ENCODE measurements around the gene PIGB. TPM values are rescaled to one million over a fixed set of nuclear protein-coding genes. Genes with fewer than 3 reads are reported as not detected.

The PIGB gene
- total RNA-seq, 4 donors from 2014 or later: 5.1 to 14.8 (median 9.5) TPM

DNA sequence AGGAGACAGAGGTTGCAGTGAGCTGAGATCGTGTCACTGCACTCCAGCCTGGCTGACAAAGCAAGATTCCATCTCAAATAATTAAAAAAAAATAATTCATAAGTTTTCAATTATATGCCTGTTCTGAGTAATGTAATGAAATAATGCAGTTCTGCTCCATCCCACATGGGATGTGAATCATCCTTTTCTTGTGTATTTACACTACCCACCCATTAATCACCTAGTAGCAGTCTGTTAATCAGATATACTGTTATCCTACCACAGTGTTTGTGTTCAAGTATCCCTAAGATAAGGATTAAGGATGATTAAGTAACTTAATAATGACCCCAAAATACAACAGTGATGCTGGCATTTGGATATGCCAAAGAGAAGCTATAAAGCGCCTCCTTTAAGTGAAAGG lies 38.8 kb downstream of the PIGB start:
- no peak for TF ChIP-seq POLR2A (IDR thresholded peaks at IDR 0.05)
- TF ChIP-seq, protein P1, sequence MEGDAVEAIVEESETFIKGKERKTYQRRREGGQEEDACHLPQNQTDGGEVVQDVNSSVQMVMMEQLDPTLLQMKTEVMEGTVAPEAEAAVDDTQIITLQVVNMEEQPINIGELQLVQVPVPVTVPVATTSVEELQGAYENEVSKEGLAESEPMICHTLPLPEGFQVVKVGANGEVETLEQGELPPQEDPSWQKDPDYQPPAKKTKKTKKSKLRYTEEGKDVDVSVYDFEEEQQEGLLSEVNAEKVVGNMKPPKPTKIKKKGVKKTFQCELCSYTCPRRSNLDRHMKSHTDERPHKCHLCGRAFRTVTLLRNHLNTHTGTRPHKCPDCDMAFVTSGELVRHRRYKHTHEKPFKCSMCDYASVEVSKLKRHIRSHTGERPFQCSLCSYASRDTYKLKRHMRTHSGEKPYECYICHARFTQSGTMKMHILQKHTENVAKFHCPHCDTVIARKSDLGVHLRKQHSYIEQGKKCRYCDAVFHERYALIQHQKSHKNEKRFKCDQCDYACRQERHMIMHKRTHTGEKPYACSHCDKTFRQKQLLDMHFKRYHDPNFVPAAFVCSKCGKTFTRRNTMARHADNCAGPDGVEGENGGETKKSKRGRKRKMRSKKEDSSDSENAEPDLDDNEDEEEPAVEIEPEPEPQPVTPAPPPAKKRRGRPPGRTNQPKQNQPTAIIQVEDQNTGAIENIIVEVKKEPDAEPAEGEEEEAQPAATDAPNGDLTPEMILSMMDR (IDR thresholded peaks at IDR 0.05): no peak
- 89 to 90% methylated on average over 2 of the region's 2 CpGs for WGBS, 2 donors
- no peak overlapping the region for H3K4me3 ChIP-seq (ENCODE audit: low read depth, poor library complexity, severe bottlenecking)
- intact Hi-C loops (cut with DNase I; ENCODE audit: low total_unique reads): no loop called here
- no peak for DNase-seq (ENCODE audit: low spot score in 2 of 2)

DNA sequence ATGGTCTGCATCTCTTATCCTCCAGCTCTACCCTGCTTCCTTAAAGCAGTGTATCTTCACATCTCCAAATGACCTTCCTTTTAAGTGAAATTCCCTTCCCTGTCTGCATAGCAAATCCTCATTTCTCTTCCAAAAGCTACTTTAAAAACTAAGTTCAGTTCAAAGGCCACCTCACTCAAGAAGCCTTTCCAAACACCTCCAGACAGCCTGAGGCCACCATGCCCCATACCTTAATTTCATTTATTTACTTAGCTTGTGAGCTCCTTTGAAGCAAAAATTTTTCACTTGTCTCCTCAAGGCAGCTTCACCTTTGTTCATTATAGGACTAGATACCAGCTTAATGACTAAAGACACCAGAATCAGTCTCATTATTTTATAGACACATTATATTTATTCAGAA lies 39.4 kb downstream of the PIGB start:
- no peak for TF ChIP-seq POLR2A (IDR thresholded peaks at IDR 0.05)
- TF ChIP-seq, protein P1 (IDR thresholded peaks at IDR 0.05): no peak
- intact Hi-C loops (cut with DNase I; ENCODE audit: low total_unique reads): no loop called here
- no peak overlapping the region for H3K4me3 ChIP-seq (ENCODE audit: low read depth, poor library complexity, severe bottlenecking)
- no peak for DNase-seq (ENCODE audit: low spot score in 2 of 2)

DNA sequence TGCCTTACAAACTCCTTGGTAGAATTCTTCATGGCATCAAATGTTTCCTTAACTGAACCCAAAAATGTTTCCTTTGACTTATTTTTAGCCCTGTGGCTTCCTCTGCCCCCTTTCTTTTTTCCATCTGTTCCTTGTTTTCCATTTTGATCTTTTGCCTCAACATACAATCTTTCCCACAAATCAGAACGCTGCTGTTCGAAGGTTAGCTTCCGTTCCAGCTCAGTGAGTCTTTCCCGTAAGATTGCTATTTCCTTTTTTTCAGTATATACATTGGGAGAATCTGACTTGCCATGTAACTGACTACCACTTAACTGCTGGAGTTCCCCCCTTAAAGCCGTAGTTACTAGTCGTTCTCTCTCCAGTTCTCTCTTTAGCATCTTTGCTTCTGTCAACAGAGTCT lies 41.2 kb downstream of the PIGB start:
- intact Hi-C loops (cut with DNase I; ENCODE audit: low total_unique reads): no loop called here
- no peak overlapping the region for H3K4me3 ChIP-seq (ENCODE audit: low read depth, poor library complexity, severe bottlenecking)
- TF ChIP-seq POLR2A (IDR thresholded peaks at IDR 0.05): no peak
- TF ChIP-seq, protein P1 (IDR thresholded peaks at IDR 0.05): no peak
- DNase-seq (ENCODE audit: low spot score in 2 of 2): no peak
- WGBS, 2 donors: 68 to 69% methylated on average over 6 of the region's 6 CpGs

DNA sequence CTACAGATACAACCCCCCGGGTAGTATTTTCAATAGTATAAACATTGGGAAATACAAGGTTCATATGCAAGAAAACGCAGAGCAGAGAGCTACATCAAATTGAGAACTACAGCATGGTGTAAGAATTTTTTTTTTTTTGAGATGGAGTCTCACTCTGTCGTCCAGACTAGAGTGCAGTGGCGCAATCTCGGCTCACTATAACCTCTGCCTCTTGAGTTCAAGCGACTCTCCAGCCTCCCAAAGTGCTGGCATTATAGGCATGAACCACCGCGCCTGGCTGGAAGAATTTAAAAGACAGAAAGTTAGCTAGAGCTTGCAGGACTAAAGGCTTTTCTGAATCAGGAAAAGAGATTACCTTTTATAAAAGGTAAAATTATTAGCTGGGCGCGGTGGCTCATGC lies 42.0 kb downstream of the PIGB start:
- WGBS, 2 donors: 91 to 94% methylated on average over 10 of the region's 10 CpGs
- intact Hi-C loops (cut with DNase I; ENCODE audit: low total_unique reads): no loop called here
- no peak for DNase-seq (ENCODE audit: low spot score in 2 of 2)
- TF ChIP-seq POLR2A (IDR thresholded peaks at IDR 0.05): no peak
- TF ChIP-seq, protein P1 (IDR thresholded peaks at IDR 0.05): no peak
- H3K4me3 ChIP-seq (ENCODE audit: low read depth, poor library complexity, severe bottlenecking): no peak overlapping the region

DNA sequence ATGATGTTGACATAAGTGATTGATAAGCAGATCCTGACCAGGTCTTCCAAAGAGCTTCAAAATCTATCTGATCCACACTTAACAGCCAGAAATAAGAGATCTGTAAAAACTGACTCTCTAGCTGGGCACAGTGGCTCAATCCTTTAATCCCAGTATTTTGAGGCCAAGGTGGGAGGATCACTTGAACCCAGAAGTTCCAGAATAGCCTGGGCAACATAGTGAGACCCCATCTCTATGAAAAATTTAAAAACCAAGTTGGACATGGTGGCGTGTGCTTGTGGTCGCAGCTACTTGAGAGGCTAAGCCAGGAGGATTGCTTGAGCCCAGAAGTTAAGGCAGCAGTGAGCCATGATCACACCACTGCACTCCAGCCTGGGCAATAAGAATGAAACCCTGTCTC lies 43.6 kb downstream of the PIGB start:
- WGBS, 2 donors: 100% methylated on average over 2 of the region's 2 CpGs
- intact Hi-C loops (cut with DNase I; ENCODE audit: low total_unique reads): no loop called here
- TF ChIP-seq POLR2A (IDR thresholded peaks at IDR 0.05): no peak
- TF ChIP-seq, protein P1 (IDR thresholded peaks at IDR 0.05): no peak
- no peak overlapping the region for H3K4me3 ChIP-seq (ENCODE audit: low read depth, poor library complexity, severe bottlenecking)
- no peak for DNase-seq (ENCODE audit: low spot score in 2 of 2)

DNA sequence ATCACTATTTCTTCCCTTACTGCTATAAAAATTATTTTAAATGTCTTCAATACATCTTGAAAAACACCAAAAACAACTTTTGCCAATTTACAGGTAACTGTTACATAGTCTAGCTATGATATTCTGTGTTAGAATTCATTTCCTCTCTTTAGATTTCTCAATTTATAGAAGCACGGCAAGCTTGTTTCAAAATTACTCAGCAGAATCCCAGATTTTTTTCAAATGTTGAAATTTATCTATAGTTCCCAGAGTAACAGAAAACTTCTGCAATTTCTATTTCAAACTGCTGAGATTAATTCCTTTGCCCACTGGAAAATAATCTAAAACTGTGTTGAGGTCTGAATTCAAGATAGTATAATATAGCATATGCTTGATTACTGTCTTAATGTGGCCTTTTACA lies 48.0 kb downstream of the PIGB start:
- WGBS, 2 donors: 84 to 87% methylated on average over 1 of the region's 1 CpG
- intact Hi-C loops (cut with DNase I; ENCODE audit: low total_unique reads): no loop called here
- DNase-seq (ENCODE audit: low spot score in 2 of 2): no peak

More for the DNA sequence above, 48.0 kb downstream of the PIGB start:
- TF ChIP-seq POLR2A (IDR thresholded peaks at IDR 0.05): no peak
- TF ChIP-seq, protein P1 (IDR thresholded peaks at IDR 0.05): no peak
- H3K4me3 ChIP-seq (ENCODE audit: low read depth, poor library complexity, severe bottlenecking): no peak overlapping the region

Measured in lower leg skin (tissue), 4 donors.